SU-DHL-6 (cell line): ENCODE data around the gene CAP2.

Source experiments
- CTCF ChIP-seq: fragments of 200-600 bp; sonication (generic); IDR thresholded peaks from one replicate; pipeline ENCODE4 v1.5.1; 2017; ENCODE audit warnings: antibody characterized with exemption, mild to moderate bottlenecking, low read length, moderate library complexity; ENCODE audit not compliant: insufficient read depth, poor library complexity, severe bottlenecking
- EZH2phosphoT487 ChIP-seq: fragments of 200-600 bp; sonication (generic), shearing (Covaris generic); conservative IDR thresholded peaks from 2 replicates; pipeline ENCODE4 v1.6.1; 2018; ENCODE audit warnings: mild to moderate bottlenecking, antibody characterized with exemption, low read length, moderate library complexity, mixed read lengths

- TF ChIP-seq CTCF (no peak), EZH2phosphoT487 (no peak)
These were observed 113.6 kb downstream of the CAP2 start for GRCh38 chr6:17506962-17507361.
